Measurements from ENCODE around the gene POLR1A.

- TF ChIP-seq CTCF (IDR thresholded peaks at IDR 0.05; ENCODE audit: low read depth, low read length): no peak
- TF ChIP-seq EZH2phosphoT487 (IDR thresholded peaks at IDR 0.05; ENCODE audit: low read depth): no peak
These were observed 124.0 kb downstream of the POLR1A start for GRCh38 chr2:85981579-85982247.
